ENCODE measurements around the gene AP4S1.
"Not testable (repeated sequence)": the region's sequence is repeated elsewhere in the genome, so short reads cannot be mapped to it uniquely, and the experiment has no call there.

The AP4S1 gene

DNA sequence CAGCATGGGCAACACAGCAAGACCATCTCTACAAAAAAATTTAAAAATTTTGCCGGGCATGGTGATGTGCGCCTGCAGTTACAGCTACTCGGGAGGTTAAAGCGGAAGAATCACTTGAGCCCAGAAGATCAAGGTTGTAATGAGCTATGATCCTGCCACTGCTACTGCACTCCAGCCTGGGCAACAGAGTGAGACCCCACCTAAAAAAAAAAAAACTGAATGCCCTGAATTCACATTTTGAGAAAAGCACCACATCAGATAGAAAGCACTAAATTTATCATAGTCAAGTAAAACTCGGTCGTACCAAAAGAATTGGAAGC lies 24.1 kb upstream of the AP4S1 start:
- H3K27ac ChIP-seq (ENCODE audit: poor library complexity, severe bottlenecking): no peak overlapping the region
- H3K36me3 ChIP-seq (ENCODE audit: low read depth): peaks cover 50% of the 10 kb centered on the region
- peaks cover 18% of the 10 kb centered on the region for H3K9me3 ChIP-seq (ENCODE audit: severe bottlenecking)
- no peaks in the 10 kb centered on the region for H3K27me3 ChIP-seq (ENCODE audit: insufficient read depth, poor library complexity, severe bottlenecking)
- ATAC-seq (ENCODE audit: low read depth) (no peak), DNase-seq (ENCODE audit: low spot score) (no peak)
- no peak overlapping the region for H3K4me3 ChIP-seq (ENCODE audit: severe bottlenecking)
- TF ChIP-seq, protein P1, sequence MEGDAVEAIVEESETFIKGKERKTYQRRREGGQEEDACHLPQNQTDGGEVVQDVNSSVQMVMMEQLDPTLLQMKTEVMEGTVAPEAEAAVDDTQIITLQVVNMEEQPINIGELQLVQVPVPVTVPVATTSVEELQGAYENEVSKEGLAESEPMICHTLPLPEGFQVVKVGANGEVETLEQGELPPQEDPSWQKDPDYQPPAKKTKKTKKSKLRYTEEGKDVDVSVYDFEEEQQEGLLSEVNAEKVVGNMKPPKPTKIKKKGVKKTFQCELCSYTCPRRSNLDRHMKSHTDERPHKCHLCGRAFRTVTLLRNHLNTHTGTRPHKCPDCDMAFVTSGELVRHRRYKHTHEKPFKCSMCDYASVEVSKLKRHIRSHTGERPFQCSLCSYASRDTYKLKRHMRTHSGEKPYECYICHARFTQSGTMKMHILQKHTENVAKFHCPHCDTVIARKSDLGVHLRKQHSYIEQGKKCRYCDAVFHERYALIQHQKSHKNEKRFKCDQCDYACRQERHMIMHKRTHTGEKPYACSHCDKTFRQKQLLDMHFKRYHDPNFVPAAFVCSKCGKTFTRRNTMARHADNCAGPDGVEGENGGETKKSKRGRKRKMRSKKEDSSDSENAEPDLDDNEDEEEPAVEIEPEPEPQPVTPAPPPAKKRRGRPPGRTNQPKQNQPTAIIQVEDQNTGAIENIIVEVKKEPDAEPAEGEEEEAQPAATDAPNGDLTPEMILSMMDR (IDR thresholded peaks at IDR 0.05; ENCODE audit: poor library complexity, severe bottlenecking): no peak
- H3K4me1 ChIP-seq (ENCODE audit: insufficient read depth, poor library complexity, severe bottlenecking): no peaks in the 10 kb centered on the region

DNA sequence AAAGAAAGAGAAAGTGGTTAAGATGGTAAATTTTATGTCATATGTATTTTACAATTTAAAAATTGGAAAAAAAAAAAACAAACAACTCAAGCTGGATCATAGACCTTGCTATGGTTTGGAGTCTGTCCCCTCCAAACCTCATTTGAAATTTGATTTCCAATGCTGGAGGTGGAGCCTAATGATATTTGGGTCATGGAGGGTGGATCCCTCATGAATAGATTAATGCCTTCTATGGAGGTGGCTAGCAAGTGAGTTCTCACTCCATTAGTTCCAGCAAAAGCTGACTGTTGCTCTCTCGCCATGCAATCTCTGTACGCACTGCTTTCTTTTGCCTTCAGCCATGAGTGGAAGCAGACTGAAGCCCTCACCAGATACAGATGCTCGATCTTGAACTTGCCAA lies 22.2 kb upstream of the AP4S1 start:
- Histone ChIP-seq H3K27me3 (ENCODE audit: insufficient read depth, poor library complexity, severe bottlenecking) (no peaks in the 10 kb centered on the region), H3K4me1 (ENCODE audit: insufficient read depth, poor library complexity, severe bottlenecking) (no peaks in the 10 kb centered on the region), H3K36me3 (ENCODE audit: low read depth) (peaks cover 56% of the 10 kb centered on the region), H3K27ac (ENCODE audit: poor library complexity, severe bottlenecking) (no peak overlapping the region), H3K4me3 (ENCODE audit: severe bottlenecking) (no peak overlapping the region), H3K9me3 (ENCODE audit: severe bottlenecking) (peaks cover 17% of the 10 kb centered on the region)
- ATAC-seq (ENCODE audit: low read depth): no peak
- TF ChIP-seq, protein P1 (IDR thresholded peaks at IDR 0.05; ENCODE audit: poor library complexity, severe bottlenecking): no peak
- DNase-seq (ENCODE audit: low spot score): no peak

DNA sequence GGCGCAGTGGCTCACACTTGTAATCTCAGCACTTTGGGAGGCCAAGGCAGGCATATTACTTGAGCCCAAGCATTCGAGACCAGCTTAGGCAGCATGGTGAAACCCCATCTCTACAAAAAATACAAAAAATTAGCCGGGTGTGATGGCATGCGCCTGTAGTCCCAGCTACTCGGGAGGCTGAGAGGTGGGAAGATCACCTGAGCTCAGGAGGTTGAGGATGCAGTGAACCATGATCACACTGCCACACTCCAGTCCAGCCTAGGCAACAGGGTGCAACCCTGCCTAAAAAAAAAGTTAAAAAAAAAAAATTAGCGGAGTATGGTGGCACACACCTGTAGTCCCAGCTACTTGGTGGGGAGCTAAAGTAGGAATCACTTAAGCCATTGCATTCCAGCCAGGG lies 21.4 kb upstream of the AP4S1 start:
- not testable (repeated sequence) for H3K4me3 ChIP-seq (ENCODE audit: severe bottlenecking); H3K9me3 ChIP-seq (ENCODE audit: severe bottlenecking); H3K4me1 ChIP-seq (ENCODE audit: insufficient read depth, poor library complexity, severe bottlenecking); H3K27ac ChIP-seq (ENCODE audit: poor library complexity, severe bottlenecking); ATAC-seq (ENCODE audit: low read depth); H3K27me3 ChIP-seq (ENCODE audit: insufficient read depth, poor library complexity, severe bottlenecking); DNase-seq (ENCODE audit: low spot score)
- peaks cover 48% of the 10 kb centered on the region for H3K36me3 ChIP-seq (ENCODE audit: low read depth)

DNA sequence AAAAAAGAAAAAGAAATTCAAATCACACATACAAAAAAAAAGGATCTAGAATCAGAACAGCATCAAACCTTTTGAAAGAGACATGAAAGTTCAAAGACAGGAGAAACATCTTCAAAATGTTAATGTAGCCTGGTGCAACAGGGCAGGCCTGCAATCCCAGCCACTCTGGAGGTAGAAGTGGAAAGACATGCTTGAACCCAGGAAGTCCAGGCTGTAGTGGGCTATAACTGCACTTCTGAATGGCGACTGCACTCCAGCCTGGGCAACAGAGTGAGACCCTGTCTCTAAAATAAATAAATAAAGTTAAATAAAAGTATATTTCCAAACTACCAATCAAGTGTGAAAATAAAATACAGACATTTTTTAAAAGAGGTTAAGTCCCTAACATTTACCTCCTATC lies 18.7 kb upstream of the AP4S1 start:
- no peak for ATAC-seq (ENCODE audit: low read depth)
- DNase-seq (ENCODE audit: low spot score): no peak
- Histone ChIP-seq H3K9me3 (ENCODE audit: severe bottlenecking) (peaks cover 1% of the 10 kb centered on the region), H3K4me1 (ENCODE audit: insufficient read depth, poor library complexity, severe bottlenecking) (peaks cover 5% of the 10 kb centered on the region), H3K36me3 (ENCODE audit: low read depth) (peaks cover 47% of the 10 kb centered on the region), H3K4me3 (ENCODE audit: severe bottlenecking) (no peak overlapping the region), H3K27me3 (ENCODE audit: insufficient read depth, poor library complexity, severe bottlenecking) (no peaks in the 10 kb centered on the region), H3K27ac (ENCODE audit: poor library complexity, severe bottlenecking) (no peak overlapping the region)
- TF ChIP-seq, protein P1 (IDR thresholded peaks at IDR 0.05; ENCODE audit: poor library complexity, severe bottlenecking): no peak

DNA sequence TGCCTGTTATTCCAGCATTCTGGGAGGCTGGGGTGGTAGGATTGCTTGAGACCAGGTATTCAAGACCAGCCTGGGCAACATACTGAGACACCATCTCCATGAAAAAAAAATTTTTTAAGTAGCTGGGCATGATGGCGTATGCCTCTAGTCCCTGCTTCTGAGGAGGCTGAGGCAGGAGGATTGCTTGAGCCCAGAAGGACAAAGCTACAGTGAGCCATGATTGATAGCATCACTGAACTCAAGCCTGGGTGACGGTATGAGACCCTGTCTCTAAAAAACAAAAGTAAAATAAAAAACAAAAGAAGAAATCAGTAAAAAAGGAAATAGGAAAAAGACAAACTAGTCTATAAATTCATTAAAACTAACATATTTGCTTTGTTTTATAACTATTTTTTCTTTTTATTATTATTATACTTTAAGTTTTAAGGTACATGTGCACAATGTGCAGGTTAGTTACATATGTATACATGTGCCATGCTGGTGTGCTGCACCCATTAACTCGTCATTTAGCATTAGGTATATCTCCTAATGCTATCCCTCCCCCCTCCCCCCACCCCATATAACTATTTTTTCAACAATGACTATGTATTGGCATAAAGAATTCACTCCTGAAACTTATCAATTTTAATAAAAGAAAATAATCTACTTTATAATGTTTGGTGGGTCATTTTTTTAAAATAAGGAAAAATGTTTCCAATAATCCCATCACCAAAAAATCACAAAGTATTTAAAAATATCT lies 15.4 kb upstream of the AP4S1 start:
- H3K9me3 ChIP-seq (ENCODE audit: severe bottlenecking): peaks cover 1% of the 10 kb centered on the region
- no peak overlapping the region for H3K27ac ChIP-seq (ENCODE audit: poor library complexity, severe bottlenecking)
- no peak overlapping the region for H3K4me3 ChIP-seq (ENCODE audit: severe bottlenecking)
- H3K27me3 ChIP-seq (ENCODE audit: insufficient read depth, poor library complexity, severe bottlenecking): no peaks in the 10 kb centered on the region
- TF ChIP-seq, protein P1 (IDR thresholded peaks at IDR 0.05; ENCODE audit: poor library complexity, severe bottlenecking): no peak
- no peak for ATAC-seq (ENCODE audit: low read depth)
- no peak for DNase-seq (ENCODE audit: low spot score)
- H3K36me3 ChIP-seq (ENCODE audit: low read depth): peaks cover 62% of the 10 kb centered on the region
- peaks cover 5% of the 10 kb centered on the region for H3K4me1 ChIP-seq (ENCODE audit: insufficient read depth, poor library complexity, severe bottlenecking)

Data from RWPE2 (cell line).